HepG2 (cell line): Measurements from ENCODE around the gene BBIP1. TPM values are rescaled to one million over a fixed set of nuclear protein-coding genes. Genes with fewer than 3 reads are reported as not detected.
A peak's percentile ranks its signal among the peaks of the same experiment; 100 is the strongest.

Experiments
- CREB1 ChIP-seq, 2 experiments: fragments of 450-650 bp in 1 of 2; IDR thresholded peaks; 2 replicates each; pipeline ENCODE4 v1.6.1; 2016 to 2017; ENCODE audit warnings: control low read depth in 1 of 2, mild to moderate bottlenecking in 1 of 2, missing compliant biosample characterization in 1 of 2, missing genetic modification characterization in 1 of 2
- EED ChIP-seq: sonication (generic); formaldehyde crosslinking; IDR thresholded peaks from 2 replicates; pipeline ENCODE4 v1.5.0; 2020; ENCODE audit warnings: mild to moderate bottlenecking, missing genetic modification reagents
- HMG20B ChIP-seq: conservative IDR thresholded peaks from 2 replicates; pipeline ENCODE4 v1.6.1; 2016; ENCODE audit warnings: missing genetic modification reagents, missing compliant biosample characterization
- HNF4A ChIP-seq: sonication (generic); formaldehyde crosslinking; IDR thresholded peaks from 2 replicates; pipeline ENCODE4 v1.4.0; 2020; ENCODE audit warnings: missing genetic modification reagents
- IRF1 ChIP-seq: sonication (generic); formaldehyde crosslinking; IDR thresholded peaks from 2 replicates; pipeline ENCODE4 v1.4.0; 2020; ENCODE audit warnings: low read depth, mild to moderate bottlenecking, missing genetic modification reagents
- MEIS1 ChIP-seq: sonication (generic); formaldehyde crosslinking; IDR thresholded peaks from 2 replicates; pipeline ENCODE4 v1.9.0; 2021; ENCODE audit warnings: mild to moderate bottlenecking, missing genetic modification reagents, moderate library complexity, borderline replicate concordance
- NCOA2 ChIP-seq: sonication (generic); formaldehyde crosslinking; IDR thresholded peaks from 2 replicates; pipeline ENCODE4 v1.8.0; 2022; ENCODE audit warnings: inconsistent platforms
- PTBP1 ChIP-seq: fragments of 200-400 bp; formaldehyde crosslinking; IDR thresholded peaks from 2 replicates; pipeline ENCODE4 v1.6.1; 2018; ENCODE audit warnings: low read length, low read depth; ENCODE audit not compliant: poor library complexity, severe bottlenecking
- RARA ChIP-seq: IDR thresholded peaks from 2 replicates; pipeline ENCODE4 v1.6.1; 2016; ENCODE audit warnings: missing genetic modification reagents, missing compliant biosample characterization
- RNF219 ChIP-seq: sonication (generic); formaldehyde crosslinking; IDR thresholded peaks from 2 replicates; pipeline ENCODE4 v1.5.0; 2020; ENCODE audit warnings: mild to moderate bottlenecking, missing genetic modification reagents
- SOX13 ChIP-seq, 3 experiments: fragments of 450-650 bp in 1 of 3; sonication (generic) in 1 of 3; formaldehyde crosslinking in 1 of 3; IDR thresholded peaks in 2 of 3; conservative IDR thresholded peaks in 1 of 3; 2 replicates each; pipeline versions ENCODE4 v1.5.0 to v1.6.1; 2016 to 2020; ENCODE audit warnings: antibody characterized with exemption in 1 of 3, mild to moderate bottlenecking in 1 of 3, missing compliant biosample characterization in 1 of 3, missing genetic modification reagents in 1 of 3, moderate library complexity in 1 of 3
- TARDBP ChIP-seq: sonication (generic); formaldehyde crosslinking; IDR thresholded peaks from 2 replicates; pipeline ENCODE4 v1.8.0; 2022; ENCODE audit warnings: mild to moderate bottlenecking, missing genetic modification reagents
- ZBTB26 ChIP-seq: IDR thresholded peaks from 2 replicates; pipeline ENCODE4 v1.6.1; 2016; ENCODE audit warnings: missing compliant biosample characterization, missing genetic modification reagents, borderline replicate concordance
- ZFP36L1 ChIP-seq: sonication (generic); formaldehyde crosslinking; IDR thresholded peaks from 2 replicates; pipeline ENCODE4 v1.8.0; 2022; ENCODE audit warnings: mild to moderate bottlenecking, missing genetic modification reagents, moderate library complexity
- ZNF18 ChIP-seq: sonication (generic); formaldehyde crosslinking; IDR thresholded peaks from 2 replicates; pipeline ENCODE4 v1.8.0; 2022; ENCODE audit warnings: mild to moderate bottlenecking, missing genetic modification reagents; ENCODE audit not compliant: insufficient replicate concordance
- ZNF24 ChIP-seq: fragments of 450-650 bp; IDR thresholded peaks from 2 replicates; pipeline ENCODE4 v1.6.1; 2017; ENCODE audit warnings: antibody characterized with exemption, mild to moderate bottlenecking
- ZNF296 ChIP-seq: sonication (generic); formaldehyde crosslinking; conservative IDR thresholded peaks from 2 replicates; pipeline ENCODE4 v1.5.0; 2020; ENCODE audit warnings: mild to moderate bottlenecking, missing genetic modification reagents
- ZNF317 ChIP-seq: sonication (generic); formaldehyde crosslinking; IDR thresholded peaks from 2 replicates; pipeline ENCODE4 v1.5.0; 2020; ENCODE audit warnings: mild to moderate bottlenecking, missing genetic modification reagents
- ZNF329 ChIP-seq: sonication (generic); formaldehyde crosslinking; IDR thresholded peaks from 2 replicates; pipeline ENCODE4 v1.9.0; 2021; ENCODE audit warnings: low read depth, mild to moderate bottlenecking, missing genetic modification reagents
- ZNF430 ChIP-seq: sonication (generic); formaldehyde crosslinking; IDR thresholded peaks from 2 replicates; pipeline ENCODE4 v1.9.0; 2021; ENCODE audit warnings: mild to moderate bottlenecking, missing genetic modification reagents
- ZNF614 ChIP-seq: IDR thresholded peaks from 2 replicates; pipeline ENCODE4 v1.6.1; 2018; ENCODE audit warnings: missing biosample characterization, missing genetic modification reagents, inconsistent platforms, borderline replicate concordance
- ZNF670 ChIP-seq: sonication (generic); formaldehyde crosslinking; IDR thresholded peaks from 2 replicates; pipeline ENCODE4 v1.8.0; 2022; ENCODE audit warnings: mild to moderate bottlenecking, missing genetic modification reagents, borderline replicate concordance
- ZNF720 ChIP-seq: sonication (generic); formaldehyde crosslinking; IDR thresholded peaks from 2 replicates; pipeline ENCODE4 v1.4.0; 2020; ENCODE audit warnings: missing genetic modification reagents
- ZNF83 ChIP-seq: sonication (generic); formaldehyde crosslinking; IDR thresholded peaks from 2 replicates; pipeline ENCODE4 v1.4.0; 2020; ENCODE audit warnings: missing genetic modification reagents, mild to moderate bottlenecking, borderline replicate concordance
- ZNF841 ChIP-seq: sonication (generic); formaldehyde crosslinking; IDR thresholded peaks from 2 replicates; pipeline ENCODE4 v1.8.1; 2023; ENCODE audit warnings: missing genetic modification reagents, borderline replicate concordance
- polyA plus RNA-seq, 8 experiments: library from polyadenylated mRNA; depleted of rRNA in 3 of 8; stranded (reverse) in 7 of 8; unstranded in 1 of 8; fragments of >200 nt; fragmentation: Illumina TruSeq in 4 of 8; extraction: Trizol in 4 of 8; gene quantifications; 2 replicates each; pipeline versions ENCODE4 v1.2.1 to v1.2.3, GENCODE V29; 2011 to 2016; ENCODE audit warnings: low read depth in 4 of 8, missing spikeins in 1 of 8, mixed read lengths in 1 of 8; ENCODE audit not compliant: insufficient read depth in 1 of 8
- total RNA-seq, 5 experiments: library from RNA; depleted of rRNA; stranded (reverse); fragments of >200 nt; fragmentation: Illumina TruSeq; extraction: Trizol; gene quantifications; 2 replicates each; pipeline ENCODE4 v1.2.3, GENCODE V29; 2016; ENCODE audit warnings: low read depth in 1 of 5

The BBIP1 gene
- total and polyA plus RNA-seq, 2 of the 13 experiments (the other 11 are each of a cell fraction or from before 2014, with no cell fraction given), result 18.3 to 24.1 TPM

GRCh38 chr10:110919349-110919931, 460 bp upstream of the BBIP1 start, which contains the start of gene SHOC2 (continued):
- TF ChIP-seq ZNF296 (no peak), ZNF317 (CRISPR knock-in tag) (no peak), CREB1 (IDR thresholded peaks at IDR 0.05) (no peak), CREB1 (CRISPR knock-in tag; IDR thresholded peaks at IDR 0.05) (no peak), IRF1 (CRISPR knock-in tag) (no peak), ZFP36L1 (CRISPR knock-in tag) (no peak), EED (CRISPR knock-in tag) (no peak), RNF219 (CRISPR knock-in tag) (no peak), PTBP1 (no peak), ZNF841 (CRISPR knock-in tag) (no peak), MEIS1 (CRISPR knock-in tag) (0 out of 2 replicates have a peak, but pooled peaks have one; percentile 12), ZNF430 (CRISPR knock-in tag) (peak; percentile 34; the same call in 1 of the 2 replicates), ZNF83 (no peak), RARA (CRISPR knock-in tag) (no peak), ZNF18 (CRISPR knock-in tag) (no peak), ZNF670 (CRISPR knock-in tag) (no peak), HMG20B (CRISPR knock-in tag) (no peak), ZNF24 (no peak), HNF4A (CRISPR knock-in tag) (no peak), ZBTB26 (CRISPR knock-in tag) (no peak), SOX13 (IDR thresholded peaks at IDR 0.05) (no peak), SOX13 (CRISPR knock-in tag; conservative IDR thresholded peaks at IDR 0.05 in 1 of 2, IDR thresholded peaks at IDR 0.05 in 1 of 2) (no peak), NCOA2 (CRISPR knock-in tag) (0 out of 2 replicates have a peak, but pooled peaks have one; percentile 6), ZNF329 (CRISPR knock-in tag) (no peak), TARDBP (CRISPR knock-in tag) (0 out of 2 replicates have a peak, but pooled peaks have one; percentile 51), ZNF614 (no peak), ZNF720 (CRISPR knock-in tag) (no peak)
